LNCaP clone FGC (cell line): ENCODE data around the gene MARCHF4.

ENCODE experiments used
- DNase-seq: peaks from one replicate; pipeline ENCODE4 v3.0.0-alpha.2; 2011; ENCODE audit warnings: low read depth
- H3K4me3 ChIP-seq: 2 replicates; pipeline ENCODE4 v1.5.1; 2011; ENCODE audit warnings: mild to moderate bottlenecking, low read depth, low read length, control low read depth
- TF ChIP-seq, protein P1 (sequence below): IDR thresholded peaks from 2 replicates; pipeline ENCODE4 v1.5.1; 2012; ENCODE audit warnings: mild to moderate bottlenecking; ENCODE audit not compliant: control insufficient read depth, insufficient read depth; ENCODE audit errors: extremely low read depth

MARCHF4 gene

DNA sequence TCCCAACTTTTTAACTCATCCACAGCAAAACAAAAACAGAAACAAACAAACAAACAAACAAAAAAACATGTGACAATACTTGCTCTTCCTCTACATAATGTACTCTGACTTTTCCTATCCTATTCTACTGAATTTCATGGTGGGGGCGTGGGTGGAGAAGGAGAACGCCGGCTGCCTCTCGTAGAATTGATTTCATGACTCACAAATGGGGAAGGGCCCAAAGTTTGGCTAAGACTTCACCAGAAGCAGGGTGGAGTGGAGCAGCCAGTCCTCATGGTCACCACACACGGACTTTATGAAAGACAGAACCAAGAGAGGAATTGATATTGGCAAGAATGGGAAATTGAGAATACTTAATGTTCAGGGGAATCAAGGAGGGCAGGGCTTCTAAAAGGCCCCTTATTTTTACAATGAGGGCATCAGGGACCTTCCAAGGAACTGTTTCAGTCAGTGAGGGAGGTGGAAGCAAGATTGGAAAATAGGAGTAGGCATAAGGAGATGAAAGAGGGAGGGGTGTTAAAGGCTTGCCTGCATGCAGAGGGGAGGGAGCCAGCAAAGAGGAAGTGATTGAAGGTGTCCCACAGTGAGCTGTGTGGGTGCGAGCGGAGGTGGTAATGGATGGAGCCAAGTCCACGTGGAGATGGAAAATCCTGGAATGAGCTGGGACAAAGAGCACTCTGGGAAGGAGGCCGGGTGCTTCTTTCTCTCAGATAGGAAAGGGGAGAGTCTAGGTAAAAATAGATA, 27.9 kb downstream of the MARCHF4 start:
- DNase-seq, result no peak
- TF ChIP-seq, protein P1, sequence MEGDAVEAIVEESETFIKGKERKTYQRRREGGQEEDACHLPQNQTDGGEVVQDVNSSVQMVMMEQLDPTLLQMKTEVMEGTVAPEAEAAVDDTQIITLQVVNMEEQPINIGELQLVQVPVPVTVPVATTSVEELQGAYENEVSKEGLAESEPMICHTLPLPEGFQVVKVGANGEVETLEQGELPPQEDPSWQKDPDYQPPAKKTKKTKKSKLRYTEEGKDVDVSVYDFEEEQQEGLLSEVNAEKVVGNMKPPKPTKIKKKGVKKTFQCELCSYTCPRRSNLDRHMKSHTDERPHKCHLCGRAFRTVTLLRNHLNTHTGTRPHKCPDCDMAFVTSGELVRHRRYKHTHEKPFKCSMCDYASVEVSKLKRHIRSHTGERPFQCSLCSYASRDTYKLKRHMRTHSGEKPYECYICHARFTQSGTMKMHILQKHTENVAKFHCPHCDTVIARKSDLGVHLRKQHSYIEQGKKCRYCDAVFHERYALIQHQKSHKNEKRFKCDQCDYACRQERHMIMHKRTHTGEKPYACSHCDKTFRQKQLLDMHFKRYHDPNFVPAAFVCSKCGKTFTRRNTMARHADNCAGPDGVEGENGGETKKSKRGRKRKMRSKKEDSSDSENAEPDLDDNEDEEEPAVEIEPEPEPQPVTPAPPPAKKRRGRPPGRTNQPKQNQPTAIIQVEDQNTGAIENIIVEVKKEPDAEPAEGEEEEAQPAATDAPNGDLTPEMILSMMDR, result no peak
- H3K4me3 ChIP-seq, result no peak overlapping the region

DNA sequence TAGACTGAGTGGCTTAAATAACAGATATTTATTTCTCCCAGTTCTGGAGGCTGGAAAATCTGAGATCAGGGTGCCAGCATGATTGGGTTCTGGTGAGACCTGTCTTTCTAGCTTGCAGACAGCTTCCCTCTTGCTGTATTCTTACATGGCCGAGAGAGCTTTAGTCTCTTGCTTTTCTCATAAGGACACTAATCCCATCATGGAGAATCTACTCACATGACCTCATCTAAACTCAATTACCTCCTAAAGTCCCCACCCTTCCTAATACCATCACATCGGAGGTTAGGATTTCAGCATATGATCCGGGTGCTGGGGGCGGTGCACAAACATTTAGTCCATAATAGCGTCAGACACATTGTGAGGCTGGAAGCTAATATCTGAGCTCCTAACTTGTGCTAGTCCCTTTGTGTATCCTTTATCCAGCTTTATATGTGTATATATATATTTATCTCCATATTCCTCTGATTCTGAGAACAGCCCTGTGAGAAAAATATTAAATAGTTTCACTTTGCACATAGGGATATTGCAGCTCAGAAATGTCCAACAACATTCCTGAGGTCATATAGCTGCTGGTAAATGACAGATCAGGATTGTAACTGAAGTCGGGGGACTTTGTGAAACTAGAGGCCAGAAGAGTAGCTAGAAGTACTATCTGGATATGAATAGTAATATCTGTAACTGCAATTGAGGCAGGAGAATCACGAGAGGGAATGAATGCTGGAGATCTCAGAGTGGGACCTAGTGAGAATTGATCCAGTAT, 28.9 kb downstream of the MARCHF4 start:
- DNase-seq, result no peak
- TF ChIP-seq, protein P1, result no peak
- no peak overlapping the region for H3K4me3 ChIP-seq

DNA sequence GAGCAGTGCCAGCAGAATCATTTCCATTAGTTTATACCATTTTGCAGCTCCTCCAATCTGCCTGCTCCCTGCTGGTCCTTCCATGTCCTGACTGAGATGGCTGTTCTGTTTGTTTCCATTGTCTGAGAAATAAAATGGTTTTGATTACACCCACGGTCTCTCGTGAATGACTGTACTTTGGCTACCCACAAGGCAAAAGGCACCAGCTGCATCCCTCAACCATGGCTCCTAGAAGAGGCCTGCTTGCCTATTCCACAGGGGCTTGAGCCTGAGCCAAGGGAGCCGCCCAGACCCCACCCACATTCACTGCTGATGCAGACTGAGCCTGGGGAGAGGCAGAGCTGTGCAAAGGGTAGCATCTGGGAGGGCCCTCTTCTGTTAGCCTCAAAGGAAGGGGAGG, 31.2 kb downstream of the MARCHF4 start:
- TF ChIP-seq, protein P1, result no peak
- DNase-seq, result no peak
- no peak overlapping the region for H3K4me3 ChIP-seq

DNA sequence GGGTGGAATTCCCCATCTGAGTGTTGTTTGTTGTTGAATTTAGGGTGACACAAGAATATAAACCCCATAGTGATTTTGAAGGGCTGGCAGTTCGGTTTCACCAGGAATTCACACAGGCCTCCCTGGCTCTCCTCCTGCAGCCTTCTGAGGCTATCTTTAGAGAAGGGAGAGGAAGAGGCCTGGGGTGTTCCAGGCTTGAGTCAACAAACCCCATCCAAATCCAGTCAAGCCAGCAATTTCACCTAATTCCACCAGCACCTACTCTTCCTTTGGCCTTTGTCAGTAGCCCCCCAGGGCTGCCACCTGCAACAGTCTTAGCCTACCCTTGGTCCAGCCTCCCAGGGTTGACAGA, 32.0 kb downstream of the MARCHF4 start:
- no peak for DNase-seq
- TF ChIP-seq, protein P1, result no peak
- no peak overlapping the region for H3K4me3 ChIP-seq

DNA sequence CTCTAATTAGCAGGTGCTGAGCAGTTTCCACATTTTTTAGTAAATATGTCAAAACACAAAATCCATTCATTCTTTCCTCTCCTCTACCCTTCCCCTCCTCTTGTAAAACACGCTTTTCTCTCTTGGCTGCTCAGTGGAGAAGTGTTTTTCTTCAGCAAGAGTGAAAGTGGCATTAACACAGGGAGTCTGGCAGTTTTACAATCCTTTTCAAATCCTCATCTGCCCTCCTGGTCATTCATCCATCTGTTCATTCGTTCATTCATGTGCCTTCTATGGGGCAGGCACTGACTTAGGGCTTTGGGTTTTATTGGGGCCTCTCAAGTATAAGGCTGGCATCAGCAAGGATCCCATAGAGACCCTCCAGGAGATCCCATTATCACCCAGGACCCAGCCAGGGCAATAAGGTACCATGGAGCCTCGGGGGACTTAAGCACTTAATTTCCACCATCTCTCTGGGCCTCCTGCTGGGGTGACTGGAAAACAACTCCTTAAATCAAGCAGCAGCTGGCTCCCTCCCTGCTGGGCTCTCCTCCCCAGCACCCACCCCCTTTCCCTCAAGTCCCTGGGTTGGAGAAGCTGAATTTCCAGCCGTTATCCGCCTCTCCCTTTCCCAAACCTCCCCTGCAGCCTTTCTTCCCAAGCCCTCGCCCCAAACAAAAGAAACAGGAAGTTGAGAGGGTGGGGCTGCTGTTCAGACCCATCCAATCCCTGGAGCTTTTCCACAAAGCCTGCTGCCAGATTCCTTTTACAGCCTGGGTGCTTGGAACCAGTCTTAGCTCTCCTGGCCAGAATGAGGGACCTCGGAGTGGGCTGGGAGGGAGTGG, 32.6 kb downstream of the MARCHF4 start:
- H3K4me3 ChIP-seq, result no peak overlapping the region
- DNase-seq, result no peak
- TF ChIP-seq, protein P1, result no peak

DNA sequence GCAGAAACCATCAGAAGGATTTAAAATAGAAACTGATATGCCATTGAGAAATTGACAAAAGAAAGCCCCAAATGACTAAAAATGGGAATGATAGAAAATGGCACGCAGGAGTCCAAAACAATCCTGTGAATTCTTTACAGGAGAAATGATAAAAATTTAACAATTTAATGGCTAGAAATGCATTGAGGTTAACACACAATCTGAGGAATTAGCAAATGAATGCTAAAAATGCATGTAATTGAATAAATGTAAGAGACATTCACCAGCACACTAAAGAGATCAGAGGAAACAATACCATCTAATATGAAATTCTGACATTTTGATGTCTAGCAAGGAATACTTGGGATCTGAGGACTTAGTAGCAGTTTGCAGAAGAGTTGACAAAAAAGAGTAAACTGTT, 37.0 kb downstream of the MARCHF4 start:
- TF ChIP-seq, protein P1, result no peak
- no peak overlapping the region for H3K4me3 ChIP-seq
- no peak for DNase-seq
